Keratinocyte (primary cell): Measurements from ENCODE around the gene ZNF561. TPM values are rescaled to one million over a fixed set of nuclear protein-coding genes. Genes with fewer than 3 reads are reported as not detected.

ENCODE experiments used
- DNase-seq: peaks from one replicate; pipeline ENCODE4 v3.0.0-alpha.2; 2011; ENCODE audit warnings: low read depth, missing footprints, low spot score
- FAIRE-seq: peaks from 2 replicates; lab custom pipeline; 2011; peaks lifted over from hg19 to GRCh38; lab: Jason Lieb, UNC
- H2AFZ ChIP-seq: 2 replicates; pipeline ENCODE4 v1.6.0; 2012; ENCODE audit warnings: low read length, control low read depth, inconsistent platforms; ENCODE audit not compliant: control insufficient read depth
- H3K27ac ChIP-seq: 2 replicates; pipeline ENCODE4 v1.5.1; 2011; ENCODE audit warnings: low read length; ENCODE audit not compliant: control insufficient read depth, insufficient read depth
- H3K27me3 ChIP-seq: 3 replicates; pipeline ENCODE4 v1.6.0; 2011; ENCODE audit warnings: low read length; ENCODE audit not compliant: control insufficient read depth, insufficient read depth; ENCODE audit errors: extremely low read depth
- H3K36me3 ChIP-seq, 2 experiments: 2 replicates in 1 of 2; 3 replicates in 1 of 2; pipeline ENCODE4 v1.5.1; 2011; ENCODE audit warnings: low read length in 2 of 2, mild to moderate bottlenecking in 1 of 2; ENCODE audit not compliant: control insufficient read depth in 2 of 2, insufficient read depth in 2 of 2; ENCODE audit errors: extremely low read depth in 1 of 2
- H3K4me1 ChIP-seq: 3 replicates; pipeline ENCODE4 v1.5.1; 2011; ENCODE audit warnings: low read length; ENCODE audit not compliant: control insufficient read depth, insufficient read depth; ENCODE audit errors: extremely low read depth
- H3K4me2 ChIP-seq: 3 replicates; pipeline ENCODE4 v1.6.0; 2011; ENCODE audit warnings: low read depth, low read length; ENCODE audit not compliant: control insufficient read depth, insufficient read depth; ENCODE audit errors: extremely low read depth
- H3K4me3 ChIP-seq, 3 experiments: fragments of 200-600 bp in 1 of 3; sonication (generic) in 1 of 3; 2 replicates in 2 of 3; 3 replicates in 1 of 3; pipeline ENCODE4 v1.5.1; 2011 to 2016; ENCODE audit warnings: low read length in 3 of 3, mild to moderate bottlenecking in 3 of 3, control low read depth in 2 of 3, inconsistent platforms in 1 of 3, low read depth in 1 of 3, mixed read lengths in 1 of 3, mixed run types in 1 of 3, moderate library complexity in 1 of 3; ENCODE audit not compliant: control insufficient read depth in 2 of 3, insufficient read depth in 2 of 3; ENCODE audit errors: extremely low read depth in 1 of 3
- H3K79me2 ChIP-seq: 2 replicates; pipeline ENCODE4 v1.6.0; 2012; ENCODE audit warnings: low read length; ENCODE audit not compliant: control insufficient read depth, insufficient read depth
- H3K9ac ChIP-seq: 3 replicates; pipeline ENCODE4 v1.6.0; 2011; ENCODE audit warnings: low read length; ENCODE audit not compliant: control insufficient read depth, insufficient read depth; ENCODE audit errors: extremely low read depth
- H3K9me1 ChIP-seq: 3 replicates; pipeline ENCODE4 v1.6.0; 2011; ENCODE audit warnings: low read length; ENCODE audit not compliant: control insufficient read depth, insufficient read depth; ENCODE audit errors: extremely low read depth
- H3K9me3 ChIP-seq: 2 replicates; pipeline ENCODE4 v1.5.1; 2012; ENCODE audit warnings: low read depth, low read length; ENCODE audit not compliant: control insufficient read depth
- H4K20me1 ChIP-seq: 3 replicates; pipeline ENCODE4 v1.6.0; 2011; ENCODE audit warnings: low read length; ENCODE audit not compliant: control insufficient read depth, insufficient read depth; ENCODE audit errors: extremely low read depth
- EZH2 ChIP-seq: IDR thresholded peaks from one replicate; pipeline ENCODE4 v1.6.1; 2012; ENCODE audit warnings: inconsistent platforms, mild to moderate bottlenecking, low read length, moderate library complexity
- dilution Hi-C: fragments of 300-500 bp; cut with MboI; formaldehyde crosslinking; loops from one replicate; pipeline ENCODE4 v1.7.0; 2020; ENCODE audit warnings: low sequenced_read_pairs; ENCODE audit not compliant: extremely low pct_ligation_motif_present
- polyA plus RNA-seq, 5 experiments: library from polyadenylated mRNA; depleted of rRNA in 3 of 5; stranded (reverse) in 3 of 5; stranded (forward) in 1 of 5; unstranded in 1 of 5; fragments of >200 nt; gene quantifications; 1 replicate in 1 of 5; 2 replicates in 3 of 5; 3 replicates in 1 of 5; pipeline versions ENCODE4 v1.2.1 to v1.2.3, GENCODE V29; 2011 to 2012; ENCODE audit warnings: missing spikeins in 2 of 5, low read depth in 1 of 5, low replicate concordance in 1 of 5
- TF ChIP-seq, protein P1 (sequence below), 3 experiments: IDR thresholded peaks in 1 of 3; conservative IDR thresholded peaks in 1 of 3; optimal IDR thresholded peaks in 1 of 3; 2 replicates in 2 of 3; 3 replicates in 1 of 3; pipeline versions ENCODE3 to v1.5.1; 2011; ENCODE audit warnings: low read length in 3 of 3, mild to moderate bottlenecking in 3 of 3, moderate library complexity in 2 of 3, control low read depth in 1 of 3, inconsistent platforms in 1 of 3; ENCODE audit not compliant: insufficient read depth in 2 of 3; ENCODE audit errors: extremely low read depth in 1 of 3

The ZNF561 gene
- polyA plus RNA-seq, 1 donor (not counting 4 experiments of a cell fraction or from before 2014, with no cell fraction given) = 56.3 TPM

DNA sequence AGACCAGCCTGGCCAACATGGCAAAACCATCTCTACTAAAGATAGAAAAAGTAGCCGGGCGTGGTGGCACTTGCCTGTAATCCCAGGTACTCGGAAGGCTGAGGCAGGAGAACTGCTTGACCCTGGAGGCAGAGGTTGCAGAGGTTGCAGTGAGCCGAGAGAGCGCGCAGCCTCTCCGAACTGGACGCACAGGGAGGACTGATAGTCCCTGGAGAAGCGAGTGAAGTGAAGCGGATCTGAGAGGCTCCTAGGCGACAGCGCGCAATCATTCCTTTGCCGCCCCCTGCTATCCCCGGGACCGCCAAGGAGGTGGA lies 233 bp downstream of the ZNF561 start:
- Histone ChIP-seq H3K4me1 (peaks cover 14% of the 10 kb centered on the region), H3K27me3 (no peaks in the 10 kb centered on the region), H3K9me1 (no peaks in the 10 kb centered on the region), H3K9ac (peak overlapping the region; percentile 83), H3K36me3 (peaks cover 4 to 20% of the 10 kb centered on the region in 2 experiments), H4K20me1 (no peaks in the 10 kb centered on the region), H3K27ac (peak overlapping the region; percentile 90), H2AFZ (peak overlapping the region; percentile 92), H3K79me2 (peaks cover 31% of the 10 kb centered on the region), H3K4me3 (peak overlapping the region; percentile 74 to 98 (median 82)), H3K4me2 (peak overlapping the region; percentile 85), H3K9me3 (no peaks in the 10 kb centered on the region)
- TF ChIP-seq, protein P1, sequence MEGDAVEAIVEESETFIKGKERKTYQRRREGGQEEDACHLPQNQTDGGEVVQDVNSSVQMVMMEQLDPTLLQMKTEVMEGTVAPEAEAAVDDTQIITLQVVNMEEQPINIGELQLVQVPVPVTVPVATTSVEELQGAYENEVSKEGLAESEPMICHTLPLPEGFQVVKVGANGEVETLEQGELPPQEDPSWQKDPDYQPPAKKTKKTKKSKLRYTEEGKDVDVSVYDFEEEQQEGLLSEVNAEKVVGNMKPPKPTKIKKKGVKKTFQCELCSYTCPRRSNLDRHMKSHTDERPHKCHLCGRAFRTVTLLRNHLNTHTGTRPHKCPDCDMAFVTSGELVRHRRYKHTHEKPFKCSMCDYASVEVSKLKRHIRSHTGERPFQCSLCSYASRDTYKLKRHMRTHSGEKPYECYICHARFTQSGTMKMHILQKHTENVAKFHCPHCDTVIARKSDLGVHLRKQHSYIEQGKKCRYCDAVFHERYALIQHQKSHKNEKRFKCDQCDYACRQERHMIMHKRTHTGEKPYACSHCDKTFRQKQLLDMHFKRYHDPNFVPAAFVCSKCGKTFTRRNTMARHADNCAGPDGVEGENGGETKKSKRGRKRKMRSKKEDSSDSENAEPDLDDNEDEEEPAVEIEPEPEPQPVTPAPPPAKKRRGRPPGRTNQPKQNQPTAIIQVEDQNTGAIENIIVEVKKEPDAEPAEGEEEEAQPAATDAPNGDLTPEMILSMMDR (optimal IDR thresholded peaks at IDR 0.05 in 1 of 3, IDR thresholded peaks at IDR 0.05 in 1 of 3, conservative IDR thresholded peaks at IDR 0.05 in 1 of 3; ENCODE audit: extremely low read depth in 1 of 3, insufficient read depth in 2 of 3, low read length in 3 of 3) = no peak
- no peak for TF ChIP-seq EZH2
- FAIRE-seq = no peak
- dilution Hi-C loops = no loop called here
- DNase-seq = no peak

DNA sequence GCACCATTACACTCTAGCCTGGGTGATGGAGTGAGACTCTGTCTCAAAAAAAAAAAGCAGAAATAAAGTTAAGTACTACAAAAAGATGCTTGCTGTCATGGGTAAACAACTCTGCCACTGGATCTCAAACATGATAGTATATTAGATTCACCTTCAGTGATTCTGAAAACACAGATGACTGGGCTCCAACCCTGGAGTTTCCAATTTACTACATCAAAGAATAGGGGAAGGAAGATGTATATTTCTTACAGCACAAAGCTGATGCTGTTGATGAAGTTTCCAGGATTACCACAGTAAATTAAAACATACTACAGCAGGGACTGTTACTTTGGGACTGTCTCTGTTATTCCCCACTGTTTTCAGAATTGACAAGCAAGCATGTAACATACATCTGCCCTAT lies 5.2 kb downstream of the ZNF561 start:
- FAIRE-seq (no peak), DNase-seq (no peak)
- Histone ChIP-seq H3K4me3 (no peak overlapping the region), H3K9me1 (no peaks in the 10 kb centered on the region), H2AFZ (no peak overlapping the region), H3K36me3 (peaks cover 29 to 56% of the 10 kb centered on the region in 2 experiments), H4K20me1 (no peaks in the 10 kb centered on the region), H3K27ac (no peak overlapping the region), H3K9me3 (peaks cover 20% of the 10 kb centered on the region), H3K9ac (no peak overlapping the region), H3K4me2 (no peak overlapping the region), H3K79me2 (peaks cover 29% of the 10 kb centered on the region), H3K4me1 (no peaks in the 10 kb centered on the region), H3K27me3 (no peaks in the 10 kb centered on the region)
- TF ChIP-seq, protein P1 (optimal IDR thresholded peaks at IDR 0.05 in 1 of 3, IDR thresholded peaks at IDR 0.05 in 1 of 3, conservative IDR thresholded peaks at IDR 0.05 in 1 of 3; ENCODE audit: extremely low read depth in 1 of 3, insufficient read depth in 2 of 3, low read length in 3 of 3) = no peak
- TF ChIP-seq EZH2 = no peak
- dilution Hi-C loops = no loop called here
